ENCODE results near the gene MT2A.

DNA sequence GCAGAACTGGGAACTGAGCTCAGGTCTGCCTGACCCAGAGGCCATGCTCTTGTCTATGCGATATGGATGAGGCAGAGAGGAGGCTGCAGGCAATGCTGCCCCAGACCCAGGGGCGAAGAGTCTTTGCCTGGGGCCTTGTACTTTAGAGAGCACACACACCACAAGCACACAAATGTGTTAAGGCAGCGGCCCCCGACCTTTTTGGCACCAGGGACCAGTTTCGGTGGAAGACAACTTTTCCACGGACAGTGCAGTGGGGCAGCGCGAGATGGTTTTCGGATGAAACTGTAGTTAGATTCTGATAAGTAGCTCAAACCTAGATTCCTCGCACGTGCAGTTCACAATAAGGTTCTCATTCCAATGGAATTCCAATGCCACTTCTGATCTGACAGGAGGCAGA lies 36.9 kb upstream of the MT2A start:
- TF ChIP-seq EZH2 (IDR thresholded peaks at IDR 0.05; ENCODE audit: low read length, unreplicated experiment), result no peak
- TF ChIP-seq, protein P1, sequence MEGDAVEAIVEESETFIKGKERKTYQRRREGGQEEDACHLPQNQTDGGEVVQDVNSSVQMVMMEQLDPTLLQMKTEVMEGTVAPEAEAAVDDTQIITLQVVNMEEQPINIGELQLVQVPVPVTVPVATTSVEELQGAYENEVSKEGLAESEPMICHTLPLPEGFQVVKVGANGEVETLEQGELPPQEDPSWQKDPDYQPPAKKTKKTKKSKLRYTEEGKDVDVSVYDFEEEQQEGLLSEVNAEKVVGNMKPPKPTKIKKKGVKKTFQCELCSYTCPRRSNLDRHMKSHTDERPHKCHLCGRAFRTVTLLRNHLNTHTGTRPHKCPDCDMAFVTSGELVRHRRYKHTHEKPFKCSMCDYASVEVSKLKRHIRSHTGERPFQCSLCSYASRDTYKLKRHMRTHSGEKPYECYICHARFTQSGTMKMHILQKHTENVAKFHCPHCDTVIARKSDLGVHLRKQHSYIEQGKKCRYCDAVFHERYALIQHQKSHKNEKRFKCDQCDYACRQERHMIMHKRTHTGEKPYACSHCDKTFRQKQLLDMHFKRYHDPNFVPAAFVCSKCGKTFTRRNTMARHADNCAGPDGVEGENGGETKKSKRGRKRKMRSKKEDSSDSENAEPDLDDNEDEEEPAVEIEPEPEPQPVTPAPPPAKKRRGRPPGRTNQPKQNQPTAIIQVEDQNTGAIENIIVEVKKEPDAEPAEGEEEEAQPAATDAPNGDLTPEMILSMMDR (conservative IDR thresholded peaks at IDR 0.05; ENCODE audit: low read depth, low read length), result no peak
